ENCODE measurements around the gene MEIOB.
"Not testable (repeated sequence)": the region's sequence is repeated elsewhere in the genome, so short reads cannot be mapped to it uniquely, and the experiment has no call there.

Gene MEIOB

GRCh38 chr16:1871974-1872635 is at the start of gene MEIOB:
Gene MEIOB (minus strand): TSS chr16:1872164. CDS start chr16:1868175, 3,989 bp downstream.
- DNase-seq: no peak

GRCh38 chr16:1920727-1921171 is 48.8 kb upstream of the MEIOB start:
- no peak for DNase-seq

DNA sequence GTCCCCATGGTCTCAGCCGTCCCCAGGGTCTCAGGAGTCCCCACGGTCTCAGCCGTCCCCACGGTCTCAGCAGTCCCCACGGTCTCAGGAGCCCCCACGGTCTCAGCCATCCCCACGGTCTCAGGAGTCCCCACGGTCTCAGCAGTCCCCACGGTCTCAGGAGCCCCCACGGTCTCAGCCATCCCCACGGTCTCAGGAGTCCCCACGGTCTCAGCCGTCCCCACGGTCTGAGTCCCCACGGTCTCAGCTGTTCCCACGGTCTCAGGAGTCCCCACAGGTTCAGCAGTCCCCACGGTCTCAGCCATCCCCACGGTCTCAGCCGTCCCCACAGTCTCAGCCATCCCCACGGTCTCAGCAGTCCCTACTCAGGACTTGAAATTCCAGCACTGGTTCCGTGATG is 48.2 kb upstream of the MEIOB start:
- not testable (repeated sequence) for DNase-seq

GRCh38 chr16:1919327-1919998 is 47.5 kb upstream of the MEIOB start:
- no peak for DNase-seq

DNA sequence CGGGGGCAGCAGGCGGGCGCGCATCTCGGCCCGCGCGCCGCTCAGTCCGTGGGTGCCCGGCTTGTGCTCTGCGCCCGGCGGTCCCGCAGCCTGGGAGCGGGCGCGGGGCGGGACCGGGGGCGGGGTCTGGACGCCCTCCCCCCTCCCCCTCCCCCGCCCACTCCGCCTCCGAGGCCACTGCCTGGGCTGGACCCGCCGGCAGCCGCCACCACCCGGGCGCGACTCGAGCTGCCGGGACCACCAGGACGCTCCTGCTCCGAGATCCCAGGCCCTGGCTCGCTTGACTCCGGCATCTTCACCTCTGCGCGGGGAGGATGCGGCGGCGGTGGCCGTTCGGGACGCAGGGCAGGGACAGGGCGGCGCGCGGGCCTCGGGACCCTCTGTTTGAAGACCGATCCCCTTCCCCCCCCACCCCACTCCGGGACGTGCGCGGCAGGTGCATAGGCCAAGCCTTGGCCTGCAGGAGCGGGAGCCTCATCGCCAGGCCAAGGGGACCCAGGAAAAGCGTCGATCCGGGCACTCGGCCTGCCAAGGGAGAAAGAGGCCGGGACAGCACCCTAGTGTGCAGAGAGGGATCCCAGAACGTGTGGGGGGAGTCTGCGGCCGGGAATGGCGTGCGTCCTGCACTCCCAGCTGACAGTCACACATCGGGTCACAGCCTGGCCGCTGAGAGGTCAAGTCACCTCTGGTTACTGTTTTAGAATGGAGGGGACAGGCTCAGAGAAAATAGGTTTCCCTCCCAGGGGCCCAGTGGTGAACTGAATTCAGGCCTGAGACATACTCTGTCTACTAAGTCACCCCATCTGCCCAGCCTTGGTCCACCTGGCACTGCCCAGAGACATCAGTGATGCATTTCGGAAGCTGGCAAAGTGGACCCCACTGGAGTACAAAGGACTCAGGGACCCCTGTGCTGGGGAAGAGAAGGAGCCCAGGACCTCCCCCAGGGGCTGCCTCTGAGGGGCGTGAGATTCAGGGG is 46.7 kb upstream of the MEIOB start, which contains the start of gene HS3ST6:
Gene HS3ST6, minus strand, starts transcription at position 65 of the 976 bp plus-strand sequence. CDS start 92 bp downstream, outside the sequence.
- DNase-seq: no peak

GRCh38 chr16:1917665-1918350 is 45.8 kb upstream of the MEIOB start:
- no peak for DNase-seq

DNA sequence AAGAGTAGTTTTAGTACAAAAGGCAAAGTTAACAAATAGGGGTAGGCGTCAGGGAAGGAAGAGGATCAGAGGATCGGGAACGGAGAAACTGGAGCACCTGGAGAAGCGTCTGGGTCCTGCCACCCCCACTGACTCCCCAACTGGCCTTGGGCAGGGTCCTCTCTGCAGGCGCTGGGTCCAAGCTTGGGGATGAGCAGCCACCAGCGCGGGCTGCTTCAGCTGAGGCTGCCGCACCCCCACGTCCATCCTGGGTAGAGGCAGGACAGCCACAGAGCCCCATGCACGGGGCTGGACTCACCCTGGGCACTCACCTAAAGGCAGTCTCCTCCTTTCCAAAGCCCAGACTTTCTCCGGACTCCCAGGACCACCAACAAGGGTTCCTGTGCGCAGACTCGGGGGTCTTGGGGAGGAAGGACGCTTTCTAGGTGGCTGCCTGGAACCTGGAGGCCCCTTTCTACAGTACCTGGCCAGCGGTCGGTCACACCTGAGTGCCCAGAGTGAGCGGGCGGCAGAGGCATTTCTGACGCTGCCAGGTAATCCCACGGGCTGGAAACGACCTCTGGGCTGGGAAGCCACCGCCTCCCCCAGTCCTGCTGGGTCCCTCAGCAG is 45.2 kb upstream of the MEIOB start:
- DNase-seq: no peak

GRCh38 chr16:1916640-1916990 is 44.7 kb upstream of the MEIOB start:
- no peak for DNase-seq

DNA sequence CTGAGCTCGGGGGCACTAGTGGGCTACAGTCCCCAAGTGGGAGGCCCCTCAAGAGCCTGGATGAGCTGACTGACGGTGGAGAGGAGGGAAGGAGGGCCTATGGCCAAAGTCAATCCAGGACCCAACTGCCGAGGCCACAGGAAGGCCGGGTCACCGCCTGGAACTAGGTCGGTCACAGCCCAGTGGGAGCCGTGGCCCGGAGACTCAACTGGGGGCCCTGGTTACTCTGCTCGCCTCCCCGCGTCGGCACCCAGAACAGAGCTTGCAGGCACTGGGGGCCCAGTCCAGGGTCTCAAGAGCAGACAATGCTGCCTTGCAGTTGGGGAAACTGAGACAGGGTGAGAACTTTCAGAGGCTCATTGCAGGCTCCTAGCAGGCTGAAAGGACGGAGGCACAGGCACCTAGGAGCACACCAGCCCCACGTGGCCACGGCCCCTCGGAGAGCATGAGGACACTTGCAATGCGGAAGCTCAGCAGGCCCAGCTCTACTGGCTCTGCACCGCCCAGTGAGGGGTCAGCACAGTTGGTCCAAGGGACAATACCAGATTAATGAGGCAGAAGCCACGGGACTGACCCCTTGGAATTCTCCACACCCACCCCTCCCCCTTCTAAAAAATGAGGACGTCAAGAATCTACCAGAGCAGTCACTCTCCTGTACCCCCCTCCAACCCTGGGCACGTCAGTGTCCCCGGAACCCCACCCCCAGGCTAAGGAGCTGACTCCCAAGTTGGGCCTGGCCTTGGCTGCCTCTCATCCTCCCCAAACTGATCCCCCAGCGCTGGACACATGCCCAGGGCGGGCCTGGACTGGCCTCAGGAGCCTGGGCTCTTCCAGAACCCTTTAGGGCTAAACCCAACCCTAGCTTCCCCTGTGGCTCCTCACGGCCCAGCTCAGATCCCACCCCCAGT is 44.0 kb upstream of the MEIOB start:
- DNase-seq: no peak

DNA sequence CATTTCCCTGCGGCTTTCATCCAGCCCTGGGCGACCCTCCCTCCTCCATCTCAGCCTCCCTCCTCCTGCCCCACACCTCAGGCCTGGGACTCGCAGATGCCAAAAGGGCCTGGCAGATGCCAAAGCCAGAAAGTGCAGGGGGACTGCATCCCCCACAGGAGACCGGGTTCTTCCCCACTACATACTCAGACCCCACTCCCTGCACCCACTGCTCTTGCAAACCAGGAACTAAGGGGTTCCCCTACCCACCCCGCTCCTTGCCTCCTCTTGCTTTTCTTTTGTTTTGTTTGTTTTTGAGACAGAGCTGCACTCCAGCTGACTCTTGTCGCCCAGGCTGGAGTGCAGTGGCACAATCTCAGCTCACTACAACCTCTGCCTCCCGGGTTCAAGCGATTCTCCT is 43.0 kb upstream of the MEIOB start:
- no peak for DNase-seq

GRCh38 chr16:1914084-1914608 is 42.2 kb upstream of the MEIOB start:
- DNase-seq: no peak

GRCh38 chr16:1913327-1914083 is 41.5 kb upstream of the MEIOB start:
- DNase-seq: no peak

GRCh38 chr16:1912215-1912543 is 40.2 kb upstream of the MEIOB start:
- DNase-seq: no peak

- DNase-seq: no peak
Observed at GRCh38 chr16:1911467-1912214, 39.7 kb upstream of the MEIOB start.

- DNase-seq: no peak
Observed at GRCh38 chr16:1909561-1910231, 37.7 kb upstream of the MEIOB start.

GRCh38 chr16:1908983-1909382 is 37.0 kb upstream of the MEIOB start:
- no peak for DNase-seq

GRCh38 chr16:1908184-1908583 is 36.2 kb upstream of the MEIOB start:
- DNase-seq: no peak

- no peak for DNase-seq
Observed at GRCh38 chr16:1907226-1907860, 35.4 kb upstream of the MEIOB start.

- no peak for DNase-seq
Observed at GRCh38 chr16:1906846-1907165, 34.8 kb upstream of the MEIOB start.
